HT-29 (cell line): Measurements from ENCODE around the gene RING1. TPM values are rescaled to one million over a fixed set of nuclear protein-coding genes. Genes with fewer than 3 reads are reported as not detected.
A peak's percentile ranks its signal among the peaks of the same experiment; 100 is the strongest.

Experiments used
- DNase-seq: peaks from one replicate; pipeline ENCODE4 v3.0.0-alpha.2; 2015; ENCODE audit warnings: low spot score
- total RNA-seq: library from RNA; depleted of rRNA; stranded (reverse); fragments of >200 nt; shearing (Covaris generic); gene quantifications from 2 replicates; pipeline ENCODE4 v1.2.3, GENCODE V29; 2014

The RING1 gene
- total RNA-seq, 1 experiment from 2014 or later: 36.1 TPM

DNA sequence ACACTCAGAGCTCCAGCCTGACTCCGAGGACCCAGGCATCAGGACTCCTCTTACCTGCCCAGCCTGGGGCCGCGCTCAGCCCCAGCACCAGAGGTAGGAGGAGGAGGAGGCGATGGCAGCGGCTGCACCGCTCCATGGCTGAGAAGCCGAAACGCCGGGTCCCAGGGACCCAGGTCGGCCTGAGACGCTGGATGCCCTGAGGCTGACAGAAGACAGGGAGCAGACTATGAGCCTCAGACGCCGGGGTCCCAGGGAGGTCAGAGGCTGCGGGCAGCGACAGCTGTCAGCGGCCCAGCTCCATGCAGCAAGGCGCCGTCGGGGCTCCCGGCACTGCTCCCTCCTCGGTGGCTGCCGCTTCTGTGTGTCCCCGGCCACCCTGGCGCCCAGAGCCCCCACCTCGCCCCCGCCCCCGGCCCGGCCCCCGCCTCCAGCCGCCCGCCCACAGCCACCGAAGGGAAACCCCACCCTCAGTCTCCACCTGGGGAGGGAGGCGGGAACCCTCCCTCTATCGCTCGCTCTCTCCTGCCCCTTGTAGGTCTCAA lies 16.1 kb upstream of the RING1 start, which contains the start of gene COL11A2:
COL11A2 (minus strand) TSS at position 363 of the 542 bp plus-strand sequence; CDS start at position 136, 227 bp downstream.
- no peak for DNase-seq

DNA sequence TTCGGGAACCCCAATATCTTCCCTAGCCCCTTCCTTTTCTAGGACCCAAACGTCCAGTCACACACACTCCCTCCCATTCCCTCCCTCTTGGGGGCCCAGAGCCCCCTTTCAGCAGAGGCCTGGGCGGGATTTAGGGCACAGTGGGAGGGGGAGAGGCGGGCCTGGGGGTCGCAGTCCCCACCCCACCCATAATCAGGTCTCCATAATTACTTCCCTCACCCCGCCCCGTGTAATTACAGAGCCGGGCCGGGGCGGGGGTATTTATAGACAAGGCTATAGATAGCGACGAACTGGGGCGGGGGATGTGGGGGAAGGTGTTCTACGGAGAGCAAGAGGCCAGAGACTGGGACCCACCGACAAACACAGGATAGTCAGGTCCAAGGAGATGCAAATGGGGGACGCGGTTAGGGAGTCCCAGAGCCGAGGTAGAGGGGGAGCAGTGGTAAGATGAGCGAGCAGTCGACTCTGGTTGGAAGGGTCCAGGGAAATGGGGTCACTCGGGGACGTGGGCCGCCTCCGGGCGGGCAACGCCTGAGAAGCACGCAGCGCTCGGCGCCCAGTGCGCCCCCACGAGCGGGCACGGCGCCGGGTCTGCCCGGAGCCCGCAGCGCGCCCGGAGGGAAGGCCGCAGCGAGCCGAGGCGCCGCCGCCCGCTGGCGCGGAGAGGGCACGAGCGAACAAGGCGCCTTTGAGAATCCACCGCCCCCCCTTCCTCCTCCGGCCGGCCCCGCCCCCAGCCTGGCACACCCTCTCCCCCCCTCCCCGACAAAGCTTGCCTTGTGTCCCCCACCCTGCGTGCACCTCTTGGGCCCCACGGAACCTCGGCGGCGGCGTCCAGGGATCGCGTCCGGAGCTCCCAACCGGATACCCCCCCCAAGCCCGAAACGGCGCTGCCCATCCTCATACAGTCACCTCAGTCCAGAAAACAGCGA lies 15.4 kb upstream of the RING1 start:
- no peak for DNase-seq

DNA sequence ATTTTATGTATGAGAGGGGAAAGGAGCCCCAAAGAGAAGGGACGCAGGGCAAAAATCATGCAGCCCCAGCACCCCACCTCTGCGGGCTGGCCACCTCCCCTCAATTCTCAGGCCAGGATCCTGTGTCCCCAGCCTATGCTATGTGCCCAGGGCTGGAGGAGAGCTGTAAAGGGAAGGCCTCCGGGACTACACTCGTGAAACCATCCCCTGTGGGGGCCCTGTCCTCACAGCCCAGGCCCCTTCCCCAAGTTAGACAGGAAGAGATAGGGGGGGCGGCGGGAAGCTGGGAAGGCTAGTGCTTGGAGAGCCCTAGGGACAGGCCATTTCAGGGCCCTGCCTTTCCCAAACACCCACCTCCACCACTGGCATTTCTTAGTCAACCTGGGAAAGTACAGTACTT lies 14.7 kb upstream of the RING1 start:
- DNase-seq: no peak

DNA sequence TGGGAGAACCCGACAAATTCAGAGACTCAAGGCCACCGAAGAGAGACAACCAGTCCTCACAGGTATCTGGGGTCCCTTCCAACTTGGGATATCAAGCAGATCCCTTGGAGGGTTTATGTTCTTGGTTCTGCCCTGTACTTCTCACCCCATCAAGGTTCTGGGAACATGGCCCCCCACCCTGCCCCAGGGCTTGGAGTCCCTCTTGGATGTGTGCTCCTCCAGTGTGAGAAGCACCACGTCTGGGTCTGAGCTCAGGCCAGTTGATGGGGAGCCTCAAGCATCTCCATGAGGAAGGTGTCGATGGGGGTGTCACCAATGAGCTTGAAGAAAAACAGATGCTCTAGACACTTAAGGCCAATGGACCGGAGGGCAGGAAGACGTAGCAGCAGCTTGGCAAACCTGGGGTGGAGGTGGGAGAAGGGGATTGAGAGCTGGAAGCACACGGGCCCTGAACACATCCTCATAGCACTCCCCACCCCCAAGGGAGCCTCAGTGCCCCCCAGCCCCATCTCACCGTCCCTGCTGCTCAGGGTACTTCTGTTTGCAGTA lies 13.8 kb upstream of the RING1 start:
- DNase-seq: no peak

DNA sequence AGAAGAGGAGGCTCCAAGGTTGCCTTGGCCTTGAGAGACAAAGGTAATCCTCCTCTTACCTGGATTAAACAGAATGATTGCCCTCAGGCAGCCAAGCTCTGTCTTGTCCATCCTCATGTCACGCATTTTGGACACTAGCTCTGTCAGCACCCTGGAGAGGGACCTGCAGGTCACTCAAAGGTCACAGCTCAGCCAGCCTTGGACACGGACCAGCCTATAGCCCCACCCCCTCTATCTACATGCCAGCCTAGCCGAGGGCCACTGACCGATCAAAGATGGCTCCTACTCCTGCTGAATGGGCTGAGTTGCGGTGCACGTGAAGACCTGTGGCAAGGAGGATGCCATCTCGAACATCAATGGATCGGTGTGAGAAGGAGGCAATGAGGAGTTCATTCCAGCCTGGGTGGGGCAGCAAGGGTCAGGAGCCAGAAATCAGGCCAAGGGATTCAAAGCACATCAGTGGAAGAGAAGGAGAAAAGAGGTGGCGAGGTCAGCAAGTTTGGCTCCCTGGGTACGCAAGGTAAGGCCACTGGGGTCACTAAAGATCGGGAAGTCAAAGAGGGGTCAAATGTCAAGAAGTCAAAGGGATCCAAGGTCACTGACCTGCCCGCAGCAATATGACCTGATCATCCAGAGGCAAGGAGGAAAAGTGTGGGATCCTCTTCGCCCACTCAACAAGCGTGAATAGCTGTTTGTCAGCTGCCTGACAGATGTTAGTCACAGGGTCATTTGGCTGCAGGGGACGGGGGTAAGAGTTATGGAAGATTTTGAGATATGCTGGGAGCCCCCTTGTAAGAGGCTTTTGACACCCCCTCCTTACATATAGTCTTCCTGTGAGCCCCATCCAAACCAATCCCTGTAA lies 12.8 kb upstream of the RING1 start:
- no peak for DNase-seq

DNA sequence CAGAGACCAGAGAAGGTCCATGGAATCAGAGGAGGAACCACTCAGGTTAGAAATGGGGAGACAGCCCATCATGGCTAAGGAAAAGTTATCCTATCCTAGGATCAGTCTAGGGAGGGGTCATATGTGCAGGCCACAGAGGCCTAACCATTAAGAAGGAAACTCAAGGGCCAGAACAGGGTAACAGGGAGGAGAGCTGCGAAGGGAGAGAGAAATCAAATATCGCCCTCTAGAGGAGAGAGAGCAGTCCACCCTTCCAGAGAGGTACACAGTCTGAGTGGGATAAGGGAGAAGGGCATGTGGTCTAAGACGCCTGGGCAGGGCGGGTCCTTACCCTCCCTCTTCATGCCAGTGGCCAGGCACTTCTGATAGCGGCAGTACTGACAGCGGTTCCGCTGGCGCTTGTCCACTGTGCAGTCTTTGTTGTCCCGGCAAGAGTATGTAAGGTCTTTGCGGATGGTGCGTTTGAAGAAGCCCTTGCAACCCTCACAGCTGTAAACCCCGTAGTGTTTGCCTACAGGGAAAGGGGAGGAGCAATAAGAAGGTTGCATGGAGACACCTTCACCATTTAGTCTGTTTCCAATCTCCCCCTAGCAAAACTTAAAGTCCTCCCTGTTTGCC lies 10.8 kb upstream of the RING1 start:
- DNase-seq: peak; percentile 84

DNA sequence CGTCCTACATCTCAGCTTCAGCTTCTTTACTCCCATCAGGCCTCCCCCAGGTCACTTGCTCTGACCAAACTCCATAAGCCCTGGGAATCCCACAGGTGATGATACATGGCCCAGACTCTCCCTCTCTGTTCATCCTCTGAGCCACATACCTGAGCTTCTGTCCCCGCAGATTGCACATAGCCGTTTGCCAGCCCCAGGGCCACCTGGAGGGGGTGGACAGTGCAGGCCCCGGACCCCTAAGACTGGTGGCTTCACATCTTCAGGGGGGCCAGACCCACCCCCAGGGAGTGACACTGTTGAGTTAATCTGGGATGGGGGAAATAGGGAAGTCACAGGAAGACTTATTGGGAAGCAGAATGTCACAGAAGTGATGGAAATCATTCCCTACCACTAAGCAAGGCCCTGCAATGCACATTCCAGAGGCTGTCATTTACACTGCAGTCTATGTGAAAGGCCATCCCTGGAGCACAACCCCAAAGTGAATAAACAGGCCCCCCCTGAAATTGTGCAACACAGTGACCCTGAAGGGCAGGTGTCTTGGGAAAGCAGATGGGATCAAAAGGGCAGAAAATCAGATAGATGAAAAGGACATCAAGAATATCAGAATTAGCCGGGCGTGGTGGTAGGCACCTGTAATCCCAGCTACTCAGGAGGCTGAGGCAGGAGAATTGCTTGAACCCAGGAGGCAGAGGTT lies 10.0 kb upstream of the RING1 start:
- DNase-seq: no peak

DNA sequence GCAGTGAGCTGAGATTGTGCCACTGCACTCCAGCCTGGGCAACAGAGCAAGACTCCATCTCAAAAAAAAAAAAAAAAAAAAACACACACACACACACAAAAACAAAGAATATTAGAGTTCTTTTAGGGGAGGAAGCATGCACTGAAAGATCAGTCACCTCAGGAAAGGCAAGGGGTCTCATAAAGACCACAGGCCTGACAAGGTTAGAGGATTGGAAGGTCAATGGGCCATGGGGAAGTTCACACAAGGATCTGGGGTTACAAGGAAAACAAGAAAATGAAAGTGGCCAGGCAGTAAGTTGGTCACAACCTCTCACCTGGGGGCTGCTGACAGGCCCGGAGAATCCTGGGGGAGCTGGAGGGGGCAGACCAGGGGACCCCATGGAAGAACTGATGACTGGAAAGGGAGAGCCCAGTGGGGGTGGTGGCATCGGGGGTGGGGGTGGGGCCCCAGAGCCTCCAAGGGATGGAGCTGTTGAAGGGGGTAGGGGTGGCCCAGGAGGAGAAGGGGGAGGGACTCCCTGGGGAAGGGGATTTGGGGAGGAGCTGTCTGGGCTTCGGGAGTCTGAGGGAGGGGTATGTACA lies 9.4 kb upstream of the RING1 start:
- DNase-seq: no peak

DNA sequence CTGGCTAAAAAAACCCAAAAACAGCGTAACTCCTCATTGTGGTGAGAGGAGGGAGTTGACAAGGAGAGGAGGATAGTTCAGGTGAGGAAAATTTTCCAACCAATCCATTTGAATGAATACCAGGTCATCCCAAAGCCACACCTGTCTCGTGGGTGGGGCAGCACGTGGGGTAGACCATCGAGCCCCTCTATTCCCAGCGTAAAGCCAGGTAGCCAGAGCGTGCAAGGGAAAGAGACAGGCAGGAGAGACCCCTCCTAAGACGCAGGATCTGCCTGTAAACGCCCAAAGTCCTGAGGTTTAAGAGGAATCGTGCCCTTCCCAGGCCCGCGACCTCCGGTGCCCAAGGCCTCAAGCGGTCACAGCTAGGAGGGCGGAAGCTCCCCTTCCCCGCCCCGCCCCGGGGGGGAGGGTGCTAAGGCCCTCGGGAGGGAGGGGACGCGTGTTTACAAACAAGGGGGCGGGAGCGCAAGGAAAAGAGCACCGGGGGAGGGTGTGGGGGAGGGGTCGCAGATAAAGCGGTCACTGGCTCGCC lies 8.5 kb upstream of the RING1 start:
- DNase-seq: peak; percentile 61

DNA sequence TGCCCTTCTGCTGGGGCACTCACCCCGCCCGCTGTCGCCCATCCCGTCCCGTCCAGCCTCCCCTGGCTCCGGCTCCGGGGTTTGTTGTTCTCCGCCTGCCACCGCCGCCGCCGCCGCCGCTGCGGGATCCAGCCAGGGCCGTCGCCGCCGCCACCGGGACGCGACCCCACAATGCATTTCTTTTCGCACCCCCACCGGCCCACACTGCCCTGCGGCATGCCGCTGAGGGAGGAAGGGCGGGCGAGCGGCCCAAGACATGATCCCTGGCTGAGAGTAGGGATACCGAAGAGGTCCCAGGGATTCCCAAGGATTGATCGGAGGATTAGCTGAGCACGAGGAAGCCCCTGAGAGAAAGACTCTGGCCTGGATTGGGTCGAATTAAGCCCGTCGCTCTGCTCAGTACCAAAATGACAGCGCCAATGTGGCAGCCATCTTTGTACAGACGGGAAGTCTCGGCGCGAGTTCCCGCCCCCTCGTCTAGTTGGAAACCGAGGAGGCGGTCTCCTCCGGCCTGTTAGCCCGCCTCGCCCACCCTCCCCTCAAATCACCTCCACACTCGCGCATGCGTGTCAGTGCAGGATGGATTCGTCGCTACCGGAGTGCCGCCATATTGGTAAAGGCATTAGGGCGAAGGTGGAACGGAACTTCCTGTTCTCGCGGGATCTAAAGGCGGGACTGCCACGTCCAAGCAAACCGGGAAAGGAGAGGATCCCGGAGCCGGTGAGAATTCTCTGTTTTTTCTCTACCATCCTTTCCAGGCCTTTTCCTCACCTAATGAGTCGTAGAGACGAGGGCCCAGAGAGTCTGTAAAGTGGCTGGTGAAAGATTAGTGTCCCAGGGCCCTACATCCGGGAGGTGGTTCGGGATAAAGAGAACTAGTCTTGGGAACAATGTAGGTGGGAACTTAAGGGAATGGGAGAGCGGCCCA lies 7.8 kb upstream of the RING1 start, which contains the start of the genes RXRB and SLC39A7:
RXRB (minus strand) TSS at position 447 of the 928 bp plus-strand sequence; CDS start at position 258, 189 bp downstream.
SLC39A7 (plus strand) TSS at position 649 of the 928 bp plus-strand sequence. CDS start 379 bp downstream, outside the sequence.
- DNase-seq: peak; percentile 99

DNA sequence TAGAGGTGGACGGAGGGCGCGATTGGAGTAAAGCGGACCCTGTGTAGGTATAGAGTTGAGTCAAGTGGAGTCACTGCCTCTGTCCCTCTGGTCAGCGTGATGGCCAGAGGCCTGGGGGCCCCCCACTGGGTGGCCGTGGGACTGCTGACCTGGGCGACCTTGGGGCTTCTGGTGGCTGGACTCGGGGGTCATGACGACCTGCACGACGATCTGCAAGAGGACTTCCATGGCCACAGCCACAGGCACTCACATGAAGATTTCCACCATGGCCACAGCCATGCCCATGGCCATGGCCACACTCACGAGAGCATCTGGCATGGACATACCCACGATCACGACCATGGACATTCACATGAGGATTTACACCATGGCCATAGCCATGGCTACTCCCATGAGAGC lies 7.2 kb upstream of the RING1 start:
- DNase-seq: no peak

DNA sequence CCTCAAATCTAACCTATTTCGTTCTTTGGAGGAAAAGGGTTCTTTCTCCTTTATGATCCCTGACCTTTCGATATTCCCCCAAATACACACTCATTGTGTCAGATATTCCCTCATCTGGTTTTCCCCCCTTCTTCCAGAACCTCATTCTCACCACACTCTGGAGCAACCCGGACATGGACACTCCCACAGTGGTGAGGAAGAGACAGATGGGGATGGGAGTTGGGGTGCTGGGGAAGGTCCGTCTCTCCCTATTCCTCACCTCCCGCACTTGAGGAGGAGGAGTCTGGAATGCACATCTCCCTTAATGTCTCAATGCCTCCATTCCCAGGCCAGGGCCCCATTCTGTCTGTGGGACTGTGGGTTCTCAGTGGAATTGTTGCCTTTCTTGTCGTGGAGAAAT lies 6.4 kb upstream of the RING1 start:
- DNase-seq: no peak

DNA sequence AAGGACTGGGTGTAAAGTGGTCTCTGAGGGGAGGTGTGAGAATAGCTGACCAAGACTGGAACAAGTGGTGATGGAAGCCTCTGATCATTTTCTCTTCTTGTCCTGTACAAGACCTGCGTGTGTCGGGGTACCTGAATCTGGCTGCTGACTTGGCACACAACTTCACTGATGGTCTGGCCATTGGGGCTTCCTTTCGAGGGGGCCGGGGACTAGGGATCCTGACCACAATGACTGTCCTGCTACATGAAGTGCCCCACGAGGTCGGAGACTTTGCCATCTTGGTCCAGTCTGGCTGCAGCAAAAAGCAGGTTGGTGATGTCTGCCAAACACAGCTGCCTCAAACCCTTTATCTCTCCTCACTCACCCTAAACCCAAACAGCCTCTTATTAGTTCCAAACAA lies 5.5 kb upstream of the RING1 start:
- DNase-seq: no peak

DNA sequence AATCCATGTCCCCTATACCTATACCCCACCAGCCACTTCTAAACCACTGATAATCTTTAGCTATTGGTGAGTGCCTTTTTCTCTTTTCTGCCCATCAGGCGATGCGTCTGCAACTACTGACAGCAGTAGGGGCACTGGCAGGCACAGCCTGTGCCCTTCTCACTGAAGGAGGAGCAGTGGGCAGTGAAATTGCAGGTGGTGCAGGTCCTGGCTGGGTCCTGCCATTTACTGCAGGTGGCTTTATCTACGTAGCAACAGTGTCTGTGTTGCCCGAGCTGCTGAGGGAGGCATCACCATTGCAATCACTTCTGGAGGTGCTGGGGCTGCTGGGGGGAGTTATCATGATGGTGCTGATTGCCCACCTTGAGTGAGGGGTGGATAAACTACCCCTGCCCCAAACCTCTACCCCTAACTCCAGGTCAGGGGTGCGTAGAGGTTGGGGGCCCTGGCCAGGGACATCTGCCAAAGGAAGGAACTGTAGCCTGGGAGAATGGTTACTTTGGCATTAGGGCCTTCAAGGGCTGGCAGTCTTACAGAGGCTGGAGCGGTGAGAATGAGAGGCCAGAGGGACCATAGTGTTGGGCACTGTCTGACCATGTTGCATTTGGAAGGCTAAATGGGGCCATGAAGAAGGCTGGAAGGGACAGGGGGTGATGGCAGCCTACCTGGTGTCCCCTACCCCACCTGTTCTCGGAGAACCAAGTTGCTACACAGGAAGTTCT lies 4.7 kb upstream of the RING1 start:
- no peak for DNase-seq

DNA sequence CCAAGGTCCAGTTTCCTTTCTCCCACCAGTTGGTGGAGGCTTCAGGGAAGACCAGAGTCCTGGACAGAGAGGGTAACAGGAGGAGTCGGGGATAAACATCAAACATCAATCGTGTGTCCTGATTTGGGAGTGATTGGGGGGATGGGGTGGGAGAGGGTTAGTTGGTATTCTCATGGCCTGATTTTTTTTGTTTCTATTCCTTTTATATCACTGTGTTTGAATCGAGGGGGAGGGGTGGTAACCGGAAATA lies 4.2 kb upstream of the RING1 start:
- no peak for DNase-seq

DNA sequence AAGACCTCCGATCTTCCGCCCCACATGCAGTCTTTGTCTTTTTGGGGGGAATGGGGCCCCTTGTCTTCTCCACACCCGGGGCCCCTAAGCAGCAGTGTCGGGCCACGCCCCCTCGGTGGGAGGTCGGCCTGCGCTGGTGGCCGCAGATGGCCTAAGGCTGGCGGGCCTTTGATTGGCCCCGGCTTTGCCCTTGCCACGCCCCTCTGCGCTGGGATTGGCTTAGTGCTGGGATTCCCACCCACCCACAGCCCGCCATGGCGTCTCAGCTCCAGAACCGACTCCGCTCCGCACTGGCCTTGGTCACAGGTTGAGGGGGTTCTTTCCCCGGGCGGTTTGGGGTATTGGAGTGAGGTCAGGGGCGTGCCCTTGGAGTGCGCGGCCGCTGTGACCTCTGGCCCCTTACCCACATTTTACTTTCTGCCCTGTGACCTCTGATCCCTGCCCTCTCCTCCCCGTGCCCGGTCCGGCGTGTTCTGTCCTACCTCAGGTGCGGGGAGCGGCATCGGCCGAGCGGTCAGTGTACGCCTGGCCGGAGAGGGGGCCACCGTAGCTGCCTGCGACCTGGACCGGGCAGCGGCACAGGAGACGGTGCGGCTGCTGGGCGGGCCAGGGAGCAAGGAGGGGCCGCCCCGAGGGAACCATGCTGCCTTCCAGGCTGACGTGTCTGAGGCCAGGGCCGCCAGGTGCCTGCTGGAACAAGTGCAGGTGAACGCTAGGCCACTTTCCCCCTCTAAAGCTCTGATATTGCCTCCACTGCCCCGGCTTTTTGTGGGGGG lies 3.7 kb upstream of the RING1 start, which contains the start of gene HSD17B8:
HSD17B8 (plus strand) TSS at position 241 of the 776 bp plus-strand sequence; CDS start at position 255, 14 bp downstream.
- peak; percentile 94 for DNase-seq
